NCI-H2029 (cell line): ENCODE data around the gene EEF1AKMT3.

Experiments
- DNase-seq: peaks from one replicate; lab custom pipeline; 2025; lab: John Stamatoyannopoulos, UW

The EEF1AKMT3 gene

GRCh38 chr12:57735198-57735855, 37.1 kb upstream of the EEF1AKMT3 start:
- no peak for DNase-seq

- DNase-seq, result no peak
Measured at GRCh38 chr12:57735952-57736740, 36.3 kb upstream of the EEF1AKMT3 start.

- no peak for DNase-seq
Measured at GRCh38 chr12:57736741-57737466, 35.5 kb upstream of the EEF1AKMT3 start.

- no peak for DNase-seq
Measured at GRCh38 chr12:57737467-57738460, 34.6 kb upstream of the EEF1AKMT3 start.

GRCh38 chr12:57738661-57739237, 33.7 kb upstream of the EEF1AKMT3 start, which contains the start of gene AGAP2:
AGAP2 (minus strand) TSS chr12:57738742; CDS start chr12:57738246, 496 bp downstream.
- no peak for DNase-seq

- no peak for DNase-seq
Measured at GRCh38 chr12:57739387-57739786, 33.0 kb upstream of the EEF1AKMT3 start.

- DNase-seq, result no peak
Measured at GRCh38 chr12:57739914-57740538, 32.4 kb upstream of the EEF1AKMT3 start.

GRCh38 chr12:57740656-57741412, 31.6 kb upstream of the EEF1AKMT3 start:
- no peak for DNase-seq

GRCh38 chr12:57741413-57741789, 31.0 kb upstream of the EEF1AKMT3 start:
- DNase-seq, result no peak

- DNase-seq, result no peak
Measured at GRCh38 chr12:57741844-57742738, 30.3 kb upstream of the EEF1AKMT3 start.

- no peak for DNase-seq
Measured at GRCh38 chr12:57743769-57744168, 28.6 kb upstream of the EEF1AKMT3 start.

- DNase-seq, result peak; percentile 84
Measured at GRCh38 chr12:57744194-57744776, 28.1 kb upstream of the EEF1AKMT3 start.

- DNase-seq, result peak; percentile 96
Measured at GRCh38 chr12:57744777-57745484, 27.5 kb upstream of the EEF1AKMT3 start, which contains the start of gene TSPAN31. TSPAN31 (plus strand) TSS chr12:57745039; CDS start chr12:57745155, 116 bp downstream.

- no peak for DNase-seq
Measured at GRCh38 chr12:57745485-57745881, 26.9 kb upstream of the EEF1AKMT3 start.

- no peak for DNase-seq
Measured at GRCh38 chr12:57746025-57746424, 26.4 kb upstream of the EEF1AKMT3 start.

GRCh38 chr12:57749061-57749460, 23.4 kb upstream of the EEF1AKMT3 start:
- no peak for DNase-seq

GRCh38 chr12:57750561-57751431, 21.6 kb upstream of the EEF1AKMT3 start:
- no peak for DNase-seq
